IMR-90 (cell line): ENCODE measurements around the gene ZBTB9. TPM values are rescaled to one million over a fixed set of nuclear protein-coding genes. Genes with fewer than 3 reads are reported as not detected.

Experiments
- ATAC-seq: fragments of 200-7000 bp; cut with Tn5 transposase; 2 replicates; pipeline ENCODE4 v1.9.1; 2020; ENCODE audit warnings: low read depth, mild to moderate bottlenecking, moderate library complexity
- BruUV-seq: library from RNA; stranded (reverse); fragments of 400-500 nt; replicated peaks from 2 replicates; lab custom pipeline; 2021; lab: Mats Ljungman, UMichigan
- CTCF ChIA-PET: fragments of 300-600 bp; formaldehyde crosslinking; extraction: SDS; loops from one replicate; lab custom pipeline; 2021; ENCODE audit warnings: antibody characterized with exemption; lab: Yijun Ruan, JAX
- POLR2A ChIA-PET: fragments of 300-600 bp; sonication (Branson Sonifier 250); formaldehyde crosslinking; loops from one replicate; lab custom pipeline; 2022; ENCODE audit warnings: antibody characterized with exemption; ENCODE audit not compliant: unreplicated experiment; lab: Charles Lee
- DNase-seq: peaks from one replicate; pipeline ENCODE4 v3.0.0; 2013
- H2AFZ ChIP-seq: replicated peaks from 2 replicates; pipeline ENCODE3; 2013; ENCODE audit warnings: low read length, mild to moderate bottlenecking; ENCODE audit not compliant: poor library complexity
- H2AK5ac ChIP-seq: 2 replicates; pipeline ENCODE4 v1.6.1; 2013; ENCODE audit warnings: low read depth, low read length, inconsistent platforms
- H2AK9ac ChIP-seq: replicated peaks from 2 replicates; pipeline ENCODE3; 2013; ENCODE audit warnings: mild to moderate bottlenecking, low read depth, low read length, moderate library complexity; ENCODE audit not compliant: poor library complexity
- H2BK120ac ChIP-seq: 2 replicates; pipeline ENCODE4 v1.6.1; 2013; ENCODE audit warnings: low read depth, low read length, inconsistent platforms
- H2BK15ac ChIP-seq: 3 replicates; pipeline ENCODE4 v1.6.1; 2013; ENCODE audit warnings: low read depth, low read length, inconsistent platforms
- H2BK20ac ChIP-seq: 2 replicates; pipeline ENCODE4 v1.6.1; 2013; ENCODE audit warnings: low read depth, mild to moderate bottlenecking, inconsistent platforms, low read length, moderate library complexity
- H2BK5ac ChIP-seq: 2 replicates; pipeline ENCODE4 v1.6.1; 2013; ENCODE audit warnings: mild to moderate bottlenecking, low read depth, low read length, inconsistent platforms; ENCODE audit not compliant: poor library complexity, severe bottlenecking
- H3K14ac ChIP-seq: replicated peaks from 2 replicates; pipeline ENCODE4 v1.6.1; 2013; ENCODE audit warnings: low read depth, low read length, inconsistent platforms
- H3K18ac ChIP-seq: 2 replicates; pipeline ENCODE4 v1.6.1; 2013; ENCODE audit warnings: low read depth, low read length, control low read depth
- H3K23ac ChIP-seq: 2 replicates; pipeline ENCODE4 v1.6.1; 2013; ENCODE audit warnings: low read depth, low read length, inconsistent platforms
- H3K27ac ChIP-seq: 2 replicates; pipeline ENCODE4 v1.5.1; 2013; ENCODE audit warnings: mild to moderate bottlenecking, control low read depth, low read length; ENCODE audit not compliant: insufficient read depth
- H3K27me3 ChIP-seq: 2 replicates; pipeline ENCODE4 v1.6.1; 2013; ENCODE audit warnings: low read length; ENCODE audit not compliant: control insufficient read depth, insufficient read depth
- H3K36me3 ChIP-seq: 2 replicates; pipeline ENCODE4 v1.6.1; 2013; ENCODE audit warnings: low read length, mixed read lengths; ENCODE audit not compliant: control insufficient read depth, insufficient read depth
- H3K4ac ChIP-seq: 2 replicates; pipeline ENCODE4 v1.6.1; 2013; ENCODE audit warnings: low read depth, low read length, inconsistent platforms
- H3K4me1 ChIP-seq: 2 replicates; pipeline ENCODE4 v1.6.1; 2013; ENCODE audit warnings: low read length, mixed read lengths; ENCODE audit not compliant: control insufficient read depth, insufficient read depth
- H3K4me2 ChIP-seq: 2 replicates; pipeline ENCODE4 v1.6.1; 2013; ENCODE audit warnings: low read depth, mild to moderate bottlenecking, control low read depth, low read length, moderate library complexity
- H3K4me3 ChIP-seq: 2 replicates; pipeline ENCODE4 v1.5.1; 2013; ENCODE audit warnings: low read depth, mild to moderate bottlenecking, control low read depth, low read length, moderate library complexity; ENCODE audit not compliant: insufficient read depth
- H3K56ac ChIP-seq: 2 replicates; pipeline ENCODE4 v1.6.1; 2013; ENCODE audit warnings: low read length, inconsistent platforms; ENCODE audit not compliant: insufficient read depth; ENCODE audit errors: extremely low read depth
- H3K79me1 ChIP-seq, 2 experiments: 2 replicates each; pipeline ENCODE4 v1.6.1; 2013; ENCODE audit warnings: low read length in 2 of 2, inconsistent platforms in 1 of 2, low read depth in 1 of 2
- H3K9ac ChIP-seq: 2 replicates; pipeline ENCODE4 v1.6.1; 2013; ENCODE audit warnings: low read depth, low read length, control low read depth
- H3K9me1 ChIP-seq: 2 replicates; pipeline ENCODE4 v1.6.1; 2013; ENCODE audit warnings: low read length, inconsistent platforms; ENCODE audit not compliant: insufficient read depth
- H3K9me3 ChIP-seq: 2 replicates; pipeline ENCODE4 v1.6.1; 2013; ENCODE audit warnings: low read length; ENCODE audit not compliant: control insufficient read depth, insufficient read depth
- H4K20me1 ChIP-seq: 2 replicates; pipeline ENCODE4 v1.6.1; 2013; ENCODE audit warnings: low read length, inconsistent platforms; ENCODE audit not compliant: insufficient read depth
- H4K5ac ChIP-seq: 2 replicates; pipeline ENCODE4 v1.6.1; 2013; ENCODE audit warnings: mild to moderate bottlenecking, low read depth, low read length, control low read depth
- H4K8ac ChIP-seq, 2 experiments: 2 replicates each; pipeline ENCODE4 v1.6.1; 2013; ENCODE audit warnings: low read depth in 2 of 2, low read length in 2 of 2, control low read depth in 1 of 2, inconsistent platforms in 1 of 2
- H4K91ac ChIP-seq: 2 replicates; pipeline ENCODE4 v1.6.1; 2013; ENCODE audit warnings: low read depth, low read length, inconsistent platforms; ENCODE audit not compliant: insufficient read depth
- CEBPB ChIP-seq: IDR thresholded peaks from 2 replicates; pipeline ENCODE4 v1.6.1; 2012; ENCODE audit warnings: low read depth, low read length, improper control_type of control experiment
- CHD1 ChIP-seq: IDR thresholded peaks from 2 replicates; pipeline ENCODE4 v1.6.1; 2012; ENCODE audit warnings: low read depth, low read length, improper control_type of control experiment
- CTCF ChIP-seq: conservative IDR thresholded peaks from 2 replicates; pipeline ENCODE4 v1.5.1; 2012; ENCODE audit warnings: mild to moderate bottlenecking, low read depth, low read length, improper control_type of control experiment
- ELK1 ChIP-seq: fragments of 150-350 bp; IDR thresholded peaks from 2 replicates; pipeline ENCODE4 v1.6.1; 2016; ENCODE audit warnings: low read depth, mild to moderate bottlenecking, low read length, moderate library complexity, borderline replicate concordance
- MAFK ChIP-seq: IDR thresholded peaks from 2 replicates; pipeline ENCODE4 v1.6.1; 2012; ENCODE audit warnings: low read depth, low read length, improper control_type of control experiment
- MAZ ChIP-seq: IDR thresholded peaks from 2 replicates; pipeline ENCODE4 v1.6.1; 2012; ENCODE audit warnings: low read depth, mild to moderate bottlenecking, low read length, improper control_type of control experiment, moderate library complexity, borderline replicate concordance
- MXI1 ChIP-seq: IDR thresholded peaks from 2 replicates; pipeline ENCODE4 v1.6.1; 2012; ENCODE audit warnings: low read depth, mild to moderate bottlenecking, low read length, moderate library complexity, borderline replicate concordance
- NFE2L2 ChIP-seq: fragments of 150-350 bp; IDR thresholded peaks from 2 replicates; pipeline ENCODE4 v1.6.1; 2016; ENCODE audit warnings: low read depth, mild to moderate bottlenecking, low read length
- POLR2A ChIP-seq: IDR thresholded peaks from 2 replicates; pipeline ENCODE4 v1.6.1; 2012; ENCODE audit warnings: mild to moderate bottlenecking, low read depth, low read length
- RAD21 ChIP-seq: IDR thresholded peaks from 2 replicates; pipeline ENCODE4 v1.6.1; 2012; ENCODE audit warnings: low read length, improper control_type of control experiment
- SMC3 ChIP-seq: fragments of 150-350 bp; IDR thresholded peaks from 2 replicates; pipeline ENCODE4 v1.6.1; 2016; ENCODE audit warnings: low read depth, mild to moderate bottlenecking, antibody characterized with exemption, low read length, moderate library complexity
- WGBS, 2 experiments: methylation state at CpG; one replicate each; pipeline versions ENCODE4 v1.1.5 to v1.1.7; 2013; ENCODE audit warnings: missing lambda C conversion rate in 2 of 2; ENCODE audit not compliant: insufficient read length in 1 of 2; ENCODE audit errors: extremely low coverage in 2 of 2; 5-methylcytosine and 5-hydroxymethylcytosine counted together
- dilution Hi-C: fragments of 300-500 bp; cut with HindIII; formaldehyde crosslinking; loops from one replicate; pipeline ENCODE4 v1.14.3; 2018; ENCODE audit warnings: low sequenced_read_pairs; ENCODE audit not compliant: unreplicated experiment
- in situ Hi-C: fragments of 300-500 bp; cut with MboI; formaldehyde crosslinking; loops from 3 replicates; pipeline ENCODE4 v1.14.3; 2019; ENCODE audit warnings: low sequenced_read_pairs, inconsistent platforms, mixed read lengths
- intact Hi-C: fragments of 100-400 bp; cut with micrococcal nuclease; formaldehyde crosslinking; loops from 2 replicates; pipeline ENCODE4 v1.10.0; 2022
- polyA plus RNA-seq, 3 experiments: library from polyadenylated mRNA; depleted of rRNA; stranded (reverse); fragments of >200 nt; gene quantifications; 2 replicates each; pipeline ENCODE4 v1.2.3, GENCODE V29; 2012; ENCODE audit warnings: low replicate concordance in 1 of 3
- total RNA-seq: library from RNA; depleted of rRNA; stranded (reverse); fragments of >200 nt; gene quantifications from 2 replicates; pipeline ENCODE4 v1.2.3, GENCODE V29; 2012
- TF ChIP-seq, protein P1 (sequence below): fragments of 150-350 bp; IDR thresholded peaks from 2 replicates; pipeline ENCODE4 v1.6.1; 2017; ENCODE audit warnings: mild to moderate bottlenecking, antibody characterized with exemption, low read length, low read depth

The ZBTB9 gene
- total and polyA plus RNA-seq, 2 of the 4 experiments (the other 2 are of a cell fraction) = 5.4 to 5.9 TPM

DNA sequence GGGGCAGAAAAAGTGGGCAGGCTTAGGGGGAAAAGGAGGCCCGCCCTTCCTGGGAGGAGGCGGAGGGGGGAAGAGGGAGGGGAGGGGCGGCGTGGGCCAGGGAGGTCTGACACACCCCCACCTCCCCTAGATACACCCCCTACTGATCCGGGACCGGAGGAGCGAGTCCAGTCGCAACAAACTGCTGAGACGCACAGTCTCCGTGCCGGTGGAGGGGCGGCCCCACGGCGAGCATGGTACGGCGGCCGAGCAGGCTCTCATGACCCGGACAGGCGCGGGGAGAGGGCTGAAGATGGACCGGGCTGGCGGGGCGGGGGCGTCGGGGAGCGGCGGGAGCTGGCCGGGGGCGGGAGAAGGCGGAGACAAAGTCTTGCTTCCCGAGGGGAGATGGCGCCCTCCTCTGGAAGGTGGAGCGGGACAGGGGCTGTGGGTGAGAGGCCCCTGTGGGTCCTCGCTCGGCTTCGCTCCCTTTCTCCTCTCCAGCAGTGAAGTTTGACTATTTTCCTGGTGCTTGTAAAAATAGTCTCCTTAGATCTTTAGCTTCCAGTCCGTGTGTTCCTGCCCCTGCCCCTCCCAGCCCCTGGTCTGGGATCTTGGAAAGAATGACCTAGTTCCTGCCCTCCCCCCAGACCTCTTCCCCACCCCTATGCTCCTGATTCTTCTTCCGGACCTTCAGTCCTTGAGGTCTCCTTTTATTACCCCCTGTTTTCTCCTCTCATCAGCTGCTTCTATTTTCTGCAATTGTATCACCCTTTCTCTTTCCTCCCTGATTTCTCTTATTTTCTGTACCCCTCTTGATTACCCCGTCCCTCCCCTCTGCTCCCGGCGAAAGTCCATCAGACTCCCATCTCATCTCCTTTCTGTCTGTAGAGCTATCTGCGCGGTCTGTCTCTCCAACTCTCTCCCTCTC is 28.5 kb upstream of the ZBTB9 start:
- H3K14ac ChIP-seq = peak overlapping the region; percentile 85
- 0 out of 2 replicates have a peak overlapping the region, but pooled peaks have one; percentile 35 for H2AK5ac ChIP-seq
- peak overlapping the region; percentile 96 for H3K56ac ChIP-seq
- peaks cover 30% of the 10 kb centered on the region for H4K20me1 ChIP-seq
- intact Hi-C loops = loop anchor here (1.0 kb wide), 1 partner anchor 35 kb away; the partner anchor contains the start of gene KIFC1
- H3K9ac ChIP-seq = peak overlapping the region; percentile 89
- peak overlapping the region; percentile 74 for H4K91ac ChIP-seq
- peak overlapping the region; percentile 86 for H3K4me2 ChIP-seq
- peak overlapping the region; percentile 48 for H3K18ac ChIP-seq
- H2BK20ac ChIP-seq = no peak overlapping the region
- peak overlapping the region; percentile 91 for H3K27ac ChIP-seq
- in situ Hi-C loops = no loop called here
- peak overlapping the region; percentile 93 for H2BK5ac ChIP-seq
- no peaks in the 10 kb centered on the region for H3K9me3 ChIP-seq
- peaks cover 17% of the 10 kb centered on the region for H3K36me3 ChIP-seq
- BruUV-seq = no TSS peak
- peak overlapping the region; percentile 94 to 99; a peak in 2 of 4 replicates for H4K8ac ChIP-seq
- dilution Hi-C loops = no loop called here
- DNase-seq = peak; percentile 75
- ATAC-seq = peak; percentile 73
- H3K4me3 ChIP-seq = peak overlapping the region; percentile 56
- H3K4ac ChIP-seq = peak overlapping the region; percentile 92
- ChIA-PET POLR2A (interaction anchor here (0.5 to 0.6 kb wide), 3 partner anchors 16 to 1312 kb away, joined by 3 to 19 read pairs (median 9); no protein-coding TSS in a partner anchor), CTCF (interaction anchor here (0.6 to 1.4 kb wide), 4 partner anchors 10 to 41 kb away, joined by 3 read pairs; no protein-coding TSS in a partner anchor)
- H3K79me1 ChIP-seq = peaks cover 30 to 92% of the 10 kb centered on the region in 2 experiments
- H4K5ac ChIP-seq = peak overlapping the region; percentile 62
- H2AK9ac ChIP-seq = peak overlapping the region; percentile 99
- peak overlapping the region; percentile 81 for H2BK120ac ChIP-seq
- H3K4me1 ChIP-seq = peaks cover 35% of the 10 kb centered on the region
- no peaks in the 10 kb centered on the region for H3K27me3 ChIP-seq
- H2AFZ ChIP-seq = peak overlapping the region; percentile 92
- WGBS, 2 experiments = 2% methylated on average over 9 of the region's 43 CpGs; no CpG with 5 or more reads in 1 of the 2 experiments
- peaks cover 31% of the 10 kb centered on the region for H3K9me1 ChIP-seq
- no peak overlapping the region for H2BK15ac ChIP-seq
- H3K23ac ChIP-seq = peak overlapping the region; percentile 85
- peak; percentile 49 for TF ChIP-seq SMC3
- TF ChIP-seq, protein P1, sequence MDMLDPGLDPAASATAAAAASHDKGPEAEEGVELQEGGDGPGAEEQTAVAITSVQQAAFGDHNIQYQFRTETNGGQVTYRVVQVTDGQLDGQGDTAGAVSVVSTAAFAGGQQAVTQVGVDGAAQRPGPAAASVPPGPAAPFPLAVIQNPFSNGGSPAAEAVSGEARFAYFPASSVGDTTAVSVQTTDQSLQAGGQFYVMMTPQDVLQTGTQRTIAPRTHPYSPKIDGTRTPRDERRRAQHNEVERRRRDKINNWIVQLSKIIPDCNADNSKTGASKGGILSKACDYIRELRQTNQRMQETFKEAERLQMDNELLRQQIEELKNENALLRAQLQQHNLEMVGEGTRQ = no peak
- peak; percentile 78 for TF ChIP-seq RAD21
- peak; percentile 85; the same call in 1 of the 2 replicates for TF ChIP-seq MAZ
- TF ChIP-seq MXI1 = peak; percentile 28; the same call in 1 of the 2 replicates
- no peak for TF ChIP-seq CHD1
- TF ChIP-seq MAFK = no peak
- TF ChIP-seq CEBPB = no peak
- TF ChIP-seq ELK1 = no peak
- no peak for TF ChIP-seq NFE2L2
- peak; percentile 47; the same call in 1 of the 2 replicates for TF ChIP-seq POLR2A
- peak; percentile 68 for TF ChIP-seq CTCF
